Measurements from ENCODE around the gene PGS1. TPM values are rescaled to one million over a fixed set of nuclear protein-coding genes. Genes with fewer than 3 reads are reported as not detected.

Gene PGS1
- total RNA-seq, 2 experiments from 2014 or later = 59.6 to 61.3 TPM

DNA sequence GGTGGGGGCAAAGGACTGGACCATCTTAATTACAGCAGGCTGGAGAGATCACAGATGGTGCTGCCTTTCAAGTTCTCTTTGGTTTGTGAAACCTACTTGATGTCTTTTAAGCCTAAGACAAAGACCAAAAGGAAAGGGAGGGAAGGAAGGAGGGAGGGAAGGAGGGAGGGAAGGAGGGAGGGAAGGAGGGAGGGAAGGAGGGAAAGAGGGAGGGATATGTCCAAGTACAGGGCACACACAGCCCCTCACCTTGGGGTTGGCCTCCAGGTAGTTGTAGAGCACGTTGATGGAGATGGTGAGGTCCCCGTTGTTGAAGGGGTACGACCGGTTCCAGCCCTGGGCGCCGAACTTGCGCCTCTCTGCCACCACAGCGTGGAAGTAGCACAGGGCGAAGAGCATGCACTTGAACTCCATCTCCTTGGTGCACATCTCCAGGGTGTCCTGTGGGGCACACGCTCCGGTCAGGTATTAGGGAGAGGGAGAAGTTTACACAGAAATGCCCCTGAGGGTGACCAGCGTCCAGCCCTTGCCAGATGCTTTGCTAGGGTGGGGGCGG lies 55.4 kb downstream of the PGS1 start:
- Histone ChIP-seq H3K9me2 (ENCODE audit: insufficient read depth, low read length) (no peaks in the 10 kb centered on the region), H3K4me3 (ENCODE audit: low read depth, low read length, poor library complexity, severe bottlenecking) (no peak overlapping the region), H3K79me2 (ENCODE audit: insufficient read depth, low read depth, low read length) (no peaks in the 10 kb centered on the region), H3K4me1 (ENCODE audit: insufficient read depth, low read length, poor library complexity, severe bottlenecking) (no peaks in the 10 kb centered on the region), H4K20me1 (ENCODE audit: insufficient read depth, low read length) (no peaks in the 10 kb centered on the region), H3K9me3 (ENCODE audit: low read length) (no peaks in the 10 kb centered on the region), H3K36me3 (ENCODE audit: insufficient read depth, low read length) (no peaks in the 10 kb centered on the region), H3K4me2 (ENCODE audit: low read length) (no peak overlapping the region), H3K27ac (ENCODE audit: low read depth, low read length, poor library complexity, severe bottlenecking) (no peak overlapping the region), H2AFZ (ENCODE audit: low read length) (no peak overlapping the region)
- ChIA-PET POLR2A (no interaction called here), CTCF (ENCODE audit: unreplicated experiment) (no interaction called here)
- no TSS peak for BruUV-seq (replicated peaks)
- TF ChIP-seq CTCF (conservative IDR thresholded peaks at IDR 0.05; ENCODE audit: low read length) (no peak), EZH2phosphoT487 (IDR thresholded peaks at IDR 0.05; ENCODE audit: borderline replicate concordance, low read depth, low read length) (no peak)
- intact Hi-C loops (cut with micrococcal nuclease; ENCODE audit: unreplicated experiment) = no loop called here
- no peak for DNase-seq (ENCODE audit: low spot score)

DNA sequence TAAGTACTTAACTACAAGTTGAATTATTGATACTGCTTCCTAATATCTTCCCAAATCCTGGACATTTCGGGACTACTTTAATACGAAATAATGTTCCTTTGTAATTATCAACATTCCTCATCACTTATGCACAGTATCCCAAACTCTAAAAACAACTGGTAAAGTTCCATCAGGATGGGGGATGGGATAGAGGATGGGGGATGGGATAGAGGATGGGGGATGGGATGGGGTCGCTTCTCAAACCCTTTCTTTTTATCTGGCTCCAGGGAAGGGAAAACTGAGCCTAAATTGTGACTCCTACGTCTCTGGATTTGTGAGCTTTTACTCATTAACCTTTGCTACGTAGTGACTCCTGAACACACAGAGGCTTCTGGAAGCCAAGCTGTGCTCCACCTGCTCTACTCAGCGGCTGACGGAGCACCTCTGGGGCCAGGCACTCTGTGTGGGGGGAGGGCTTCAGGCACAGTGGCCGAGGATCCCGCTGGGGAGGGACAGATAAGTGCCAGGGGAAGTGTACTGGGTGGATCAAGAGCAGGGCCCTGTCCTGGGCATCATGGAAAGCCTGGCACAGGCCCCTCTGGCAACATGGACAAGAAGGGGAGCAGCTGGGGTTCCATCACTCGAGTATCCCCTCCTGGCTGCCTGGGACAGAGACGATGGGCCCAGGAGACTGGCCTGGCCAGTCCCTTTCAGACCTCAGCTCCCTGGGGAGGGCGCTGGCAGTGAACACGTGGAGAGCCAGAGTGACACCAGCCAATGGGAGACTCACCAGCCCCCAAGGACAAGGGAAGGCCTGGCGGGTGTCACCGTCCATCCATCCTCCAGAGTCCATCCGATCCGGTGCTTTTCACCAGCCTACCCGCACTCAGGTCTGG lies 56.2 kb downstream of the PGS1 start:
- Histone ChIP-seq H3K9me3 (ENCODE audit: low read length) (no peaks in the 10 kb centered on the region), H3K36me3 (ENCODE audit: insufficient read depth, low read length) (no peaks in the 10 kb centered on the region), H3K4me3 (ENCODE audit: low read depth, low read length, poor library complexity, severe bottlenecking) (no peak overlapping the region), H3K79me2 (ENCODE audit: insufficient read depth, low read depth, low read length) (no peaks in the 10 kb centered on the region), H3K4me1 (ENCODE audit: insufficient read depth, low read length, poor library complexity, severe bottlenecking) (no peaks in the 10 kb centered on the region), H2AFZ (ENCODE audit: low read length) (no peak overlapping the region), H3K4me2 (ENCODE audit: low read length) (no peak overlapping the region), H3K9me2 (ENCODE audit: insufficient read depth, low read length) (no peaks in the 10 kb centered on the region), H3K27ac (ENCODE audit: low read depth, low read length, poor library complexity, severe bottlenecking) (no peak overlapping the region), H4K20me1 (ENCODE audit: insufficient read depth, low read length) (no peaks in the 10 kb centered on the region)
- ChIA-PET CTCF (ENCODE audit: unreplicated experiment) (interaction anchor here (0.6 kb wide), 1 partner anchor 14 kb away, joined by 4 read pairs; no protein-coding TSS in a partner anchor), POLR2A (interaction anchor here (0.7 kb wide), 1 partner anchor 177 kb away, joined by 3 read pairs; no protein-coding TSS in a partner anchor)
- BruUV-seq (replicated peaks) = no TSS peak
- TF ChIP-seq CTCF (conservative IDR thresholded peaks at IDR 0.05; ENCODE audit: low read length) (no peak), EZH2phosphoT487 (IDR thresholded peaks at IDR 0.05; ENCODE audit: borderline replicate concordance, low read depth, low read length) (no peak)
- DNase-seq (ENCODE audit: low spot score) = no peak
- intact Hi-C loops (cut with micrococcal nuclease; ENCODE audit: unreplicated experiment) = no loop called here
